Stimulated activated naive CD4-positive, alpha-beta T cell (primary cell): ENCODE results near the gene KLHL10.

Source experiments
- DNase-seq, 6 experiments: peaks; one replicate each; lab custom pipeline; 2025; lab: John Stamatoyannopoulos, UW

KLHL10 gene

DNA sequence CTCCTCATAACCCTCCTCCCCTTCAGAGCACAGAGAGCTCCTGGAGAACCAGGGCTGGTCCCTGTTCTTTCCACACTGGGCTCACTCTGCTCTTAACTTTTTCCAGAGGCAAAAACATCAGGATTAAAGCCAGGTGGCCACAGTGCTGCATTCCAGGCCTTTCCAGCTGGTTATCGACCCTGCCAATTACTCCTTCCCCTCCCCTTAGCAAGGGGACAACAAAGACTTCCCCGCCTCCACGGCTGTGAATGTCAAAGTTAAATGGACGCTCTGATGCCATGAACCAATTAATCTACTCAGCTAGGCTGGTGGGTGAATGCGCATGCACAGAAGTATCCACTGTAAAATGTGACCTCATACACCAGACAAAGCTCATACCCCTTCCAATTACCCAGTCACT is 58.0 kb downstream of the KLHL10 start:
- no peak for DNase-seq

DNA sequence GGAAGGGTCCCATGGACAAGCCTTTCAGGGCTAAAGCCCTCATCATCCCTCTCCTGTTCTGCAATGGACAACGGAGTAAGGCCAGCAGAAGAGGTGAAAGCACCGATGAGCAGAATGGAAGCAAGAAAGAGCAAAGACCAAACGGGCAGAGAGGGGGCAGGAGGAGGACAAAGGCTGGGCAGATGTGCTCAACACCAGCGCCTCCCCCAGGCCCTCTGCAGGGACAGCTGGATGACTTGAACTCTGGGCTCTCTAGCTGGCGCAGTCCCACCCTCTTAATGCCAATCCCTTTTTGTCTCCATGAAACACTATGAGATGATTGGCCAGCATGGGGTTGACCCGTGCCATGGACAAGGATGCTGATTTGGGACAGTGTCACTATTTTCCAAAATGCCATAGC is 59.1 kb downstream of the KLHL10 start:
- DNase-seq = no peak
